ELF-1 (cell line): ENCODE measurements around the gene SMIM43.
"Not testable (repeated sequence)": the region's sequence is repeated elsewhere in the genome, so short reads cannot be mapped to it uniquely, and the experiment has no call there.

Experiments used
- DNase-seq: peaks from one replicate; pipeline ENCODE4 v3.0.0-alpha.2; 2016; ENCODE audit warnings: low read depth, low spot score

The SMIM43 gene

DNA sequence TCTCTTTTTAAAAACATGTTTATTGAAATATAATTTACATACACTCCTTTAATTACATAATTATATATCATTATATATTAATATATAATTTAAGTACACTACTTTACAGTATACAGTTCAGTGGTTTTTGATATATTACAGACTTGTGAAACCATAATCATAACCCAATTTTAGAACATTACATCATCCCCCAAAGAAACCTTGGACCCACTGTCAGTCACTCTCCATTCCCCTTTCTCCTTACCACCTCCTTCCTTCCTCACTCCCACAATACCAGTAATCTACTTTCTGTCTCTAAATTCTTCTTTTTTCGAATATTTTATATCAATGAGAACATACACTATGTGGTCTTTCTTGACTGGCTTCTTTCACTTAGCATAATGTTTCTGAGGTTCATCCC lies 18.2 kb upstream of the SMIM43 start:
- no peak for DNase-seq

DNA sequence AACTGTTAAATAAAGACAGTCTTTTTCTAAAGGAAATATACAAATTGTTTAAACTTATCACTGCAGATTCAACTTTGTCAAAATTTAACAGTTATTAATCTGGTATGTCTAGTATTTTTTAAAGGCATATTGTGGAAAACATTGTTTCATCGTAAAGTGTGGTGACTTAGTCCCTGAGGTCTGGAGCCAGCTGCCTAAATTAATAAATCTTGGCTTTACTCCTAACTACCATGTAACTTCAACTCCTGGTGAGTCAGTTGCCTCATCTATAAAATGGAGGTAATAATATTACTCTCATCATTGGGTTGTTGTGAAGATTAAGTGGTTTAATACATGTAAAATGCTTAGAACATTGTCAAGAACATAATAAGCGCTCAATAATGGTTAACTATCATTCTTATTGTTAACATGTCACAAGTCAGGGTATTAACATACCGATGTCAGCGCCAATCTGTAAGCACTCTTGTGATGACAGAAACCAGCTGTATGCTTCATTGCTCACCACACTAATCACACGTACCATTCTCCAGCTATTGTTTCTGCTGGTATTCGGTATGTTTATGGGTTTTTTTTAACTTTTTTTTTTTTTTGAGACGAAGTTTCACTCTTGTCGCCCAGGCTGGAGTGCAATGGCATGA lies 14.1 kb upstream of the SMIM43 start:
- no peak for DNase-seq

DNA sequence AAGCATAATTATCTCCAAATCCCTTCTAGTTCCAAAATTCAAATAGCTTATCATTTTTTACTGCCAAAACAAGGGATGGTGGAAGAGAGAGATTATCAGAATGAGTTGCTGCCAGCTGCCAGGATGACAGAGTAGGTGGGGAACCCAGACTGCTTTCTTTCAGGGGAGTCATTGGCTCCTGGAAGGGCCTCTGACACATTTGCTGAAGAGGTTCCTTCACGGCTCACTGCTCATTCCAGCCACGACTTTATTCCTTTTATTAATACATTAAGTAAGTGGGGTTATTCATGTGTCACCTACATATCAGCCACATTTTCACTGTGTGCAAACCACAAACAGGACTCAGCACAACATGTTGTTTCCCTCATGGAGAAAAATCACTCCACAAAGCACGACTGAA lies 12.7 kb upstream of the SMIM43 start:
- no peak for DNase-seq

DNA sequence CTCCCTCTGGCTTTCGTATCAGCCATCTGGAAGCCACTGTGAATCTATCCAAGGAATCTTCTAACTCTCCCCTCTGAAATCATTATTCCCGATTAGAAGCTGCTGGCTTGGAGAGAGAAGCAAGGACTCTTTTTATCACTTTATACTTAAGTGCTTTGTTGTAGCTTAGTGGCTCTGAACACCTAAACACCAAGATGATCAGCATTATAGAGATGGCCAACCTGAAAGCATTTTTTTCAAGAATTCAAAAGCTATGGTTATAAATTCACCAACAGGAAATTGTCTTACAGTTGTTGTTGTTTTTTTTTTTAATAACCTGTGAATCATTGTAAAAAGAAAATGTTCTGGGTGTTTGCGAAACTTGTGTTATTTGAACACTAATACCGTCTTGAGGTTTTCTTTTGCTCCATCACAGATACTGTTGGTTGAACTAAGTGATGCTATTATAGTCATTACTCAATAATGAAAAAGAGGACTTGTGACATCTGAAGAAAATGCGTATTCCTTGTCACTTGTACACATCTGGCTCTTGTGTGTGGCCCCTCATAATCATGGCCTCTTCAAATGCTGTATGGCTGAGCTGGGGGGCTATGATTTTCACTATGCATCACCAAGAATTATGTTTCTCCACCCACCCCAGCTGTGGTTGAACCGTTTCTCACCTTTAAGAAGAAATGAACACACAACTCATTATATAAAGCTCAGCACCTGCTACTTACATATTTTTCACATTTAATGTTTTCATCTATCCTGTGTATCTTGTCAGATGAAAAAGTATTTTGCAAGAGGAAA lies 11.8 kb upstream of the SMIM43 start:
- DNase-seq, result no peak

DNA sequence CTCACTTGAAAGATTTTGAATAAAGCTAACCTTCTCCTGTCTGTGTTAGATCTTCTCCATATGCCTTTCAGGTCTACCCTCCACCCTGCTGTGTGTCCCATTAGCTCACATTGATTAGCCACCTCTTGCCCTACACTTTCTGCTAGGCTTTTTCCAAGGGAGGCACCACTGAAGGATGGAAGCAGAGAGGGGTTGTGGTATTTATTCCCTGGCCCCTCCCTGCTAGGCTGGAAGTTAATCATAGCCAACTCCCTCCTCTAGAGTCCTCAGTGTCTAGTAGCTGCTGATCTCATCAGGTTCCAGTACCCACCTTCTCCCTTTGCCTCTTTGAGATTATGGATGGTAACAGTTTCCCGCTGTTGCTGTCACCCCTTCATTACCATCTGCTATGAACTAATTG lies 8.9 kb upstream of the SMIM43 start:
- DNase-seq, result no peak

DNA sequence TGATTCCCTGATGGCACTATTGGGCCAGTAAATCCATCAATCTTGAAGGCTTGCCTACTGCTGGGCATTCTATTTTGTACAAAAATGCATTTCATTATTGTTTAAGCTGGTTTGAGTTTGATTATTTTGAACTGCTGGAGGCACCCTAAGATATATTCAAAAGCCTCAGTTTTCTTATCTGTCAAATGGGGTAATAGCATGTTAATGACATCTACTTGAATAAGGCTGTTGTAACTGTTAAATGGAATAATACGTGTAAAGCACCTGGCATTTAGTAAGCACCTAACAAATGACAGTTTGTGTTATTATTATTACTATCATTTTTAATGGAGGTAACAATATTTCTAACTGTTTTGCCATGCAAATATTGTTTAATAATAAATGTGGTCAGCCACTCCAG lies 6.9 kb upstream of the SMIM43 start:
- no peak for DNase-seq

DNA sequence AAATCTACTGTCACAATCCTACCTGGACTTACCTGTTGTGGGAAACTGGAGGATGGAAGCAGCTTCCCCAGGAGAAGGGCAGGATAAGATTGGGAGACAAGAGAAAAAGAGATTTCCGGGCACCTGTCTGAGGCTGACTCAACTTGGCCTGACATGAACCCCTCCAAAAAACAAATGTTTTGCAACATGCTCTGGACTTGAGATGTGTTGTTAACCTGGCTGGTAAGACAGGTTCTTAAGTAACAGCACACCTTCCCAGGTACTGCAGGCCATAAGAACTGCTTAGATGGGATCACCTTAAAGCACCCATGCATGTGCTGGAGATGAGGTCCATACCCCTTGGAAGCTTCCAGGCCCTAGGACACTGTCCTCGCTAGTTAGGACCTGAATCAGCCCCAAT lies 4.4 kb upstream of the SMIM43 start:
- no peak for DNase-seq

DNA sequence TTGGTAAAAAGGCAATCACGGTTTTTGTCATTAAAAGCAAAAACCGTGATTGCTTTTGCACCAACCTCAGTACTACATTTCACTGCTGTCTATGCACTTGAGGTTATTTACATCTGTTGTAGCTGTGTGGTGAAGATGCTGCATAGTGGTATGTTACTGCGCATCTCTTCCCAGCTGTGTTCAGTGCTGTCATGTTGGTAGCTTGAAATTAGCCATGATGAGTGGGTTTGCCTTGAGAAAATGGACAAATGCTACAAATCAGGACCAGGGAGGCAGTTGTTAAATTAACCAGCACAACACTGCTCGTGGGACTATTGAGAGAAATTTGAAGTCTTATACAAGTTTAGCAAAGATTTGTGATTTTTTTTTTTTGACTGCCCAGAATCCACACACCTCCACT lies 2.2 kb upstream of the SMIM43 start:
- DNase-seq, result no peak

DNA sequence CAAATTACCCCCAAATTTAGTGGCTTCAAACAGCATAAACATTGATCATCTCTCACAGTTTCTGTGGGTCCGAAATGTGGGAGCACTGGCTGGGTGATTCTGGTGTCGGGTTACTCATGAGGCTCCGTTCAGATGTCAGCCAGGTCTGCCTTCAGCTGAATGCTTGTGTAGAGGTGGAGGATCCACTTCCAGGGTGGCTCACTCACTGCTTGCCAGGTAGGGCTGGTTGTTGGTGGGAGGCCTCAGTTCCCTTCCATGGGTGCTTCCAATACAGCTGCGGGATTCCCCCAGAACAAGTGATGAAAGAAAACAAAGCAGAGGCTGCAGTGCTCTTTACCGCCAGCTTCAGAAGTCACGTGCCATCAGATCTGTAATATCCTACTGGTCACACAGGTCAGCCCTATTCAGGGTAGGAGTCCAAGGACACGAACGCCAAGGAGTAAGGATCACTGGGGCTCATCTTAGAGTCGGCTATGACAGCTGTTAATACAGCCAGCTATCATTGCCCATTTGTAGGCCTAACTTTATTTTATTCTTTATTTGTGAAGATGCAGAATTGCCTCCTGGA lies 1.1 kb upstream of the SMIM43 start:
- no peak for DNase-seq

DNA sequence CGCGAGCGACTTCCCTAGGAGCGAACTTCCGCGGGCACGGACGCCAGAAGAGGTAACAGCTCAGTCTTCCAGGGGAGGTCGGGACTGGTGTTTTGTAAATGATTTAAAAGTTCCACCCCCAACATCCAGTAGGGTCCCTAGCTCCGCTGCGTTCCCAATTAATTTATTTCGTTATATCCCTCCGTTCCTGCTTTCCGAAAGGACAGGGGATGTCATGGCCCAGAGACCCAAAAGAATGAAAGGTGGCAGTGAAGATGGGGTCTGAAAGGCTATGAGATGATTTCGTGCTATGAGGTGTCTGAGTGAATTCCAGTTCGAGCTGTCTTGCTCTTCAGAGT lies 373 bp upstream of the SMIM43 start:
- no peak for DNase-seq

DNA sequence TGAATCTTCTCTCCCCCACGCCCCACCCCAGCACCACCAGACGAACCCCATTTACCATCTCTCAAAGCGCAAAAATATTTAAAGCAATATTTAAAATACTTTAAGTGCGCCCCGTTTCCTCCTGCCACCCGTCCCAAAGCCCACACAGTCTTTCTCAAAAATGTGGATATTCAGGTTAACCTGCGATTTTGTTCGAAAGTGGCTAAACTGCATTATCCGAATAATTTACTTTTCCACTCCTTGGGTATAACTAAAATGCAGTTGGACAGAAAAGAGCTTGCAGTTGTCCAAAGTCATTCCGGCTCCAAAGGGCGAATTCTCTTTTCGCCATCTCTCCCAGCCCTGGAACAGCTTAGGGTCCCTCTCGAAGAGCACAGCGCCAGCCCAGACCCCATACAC lies 662 bp downstream of the SMIM43 start:
- no peak for DNase-seq

DNA sequence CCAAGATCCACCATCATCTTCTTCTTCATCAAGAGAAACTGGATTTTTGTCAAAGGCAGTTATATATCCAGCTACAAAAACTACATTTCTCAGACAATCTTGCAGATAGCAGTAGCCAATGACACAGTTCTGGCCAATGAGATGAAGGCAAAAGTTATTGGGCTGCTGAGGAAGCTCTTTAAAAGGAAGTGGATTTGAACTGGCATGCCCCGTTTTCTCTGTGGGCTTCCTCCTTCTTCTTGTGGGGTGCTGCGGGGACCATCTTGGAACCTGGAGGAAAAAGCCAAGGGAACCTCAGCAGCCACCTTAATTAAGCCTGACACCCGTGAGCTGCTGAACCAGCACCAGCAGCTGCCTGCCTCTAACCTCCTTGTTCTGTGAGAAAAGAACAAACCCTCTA lies 4.8 kb downstream of the SMIM43 start:
- no peak for DNase-seq

DNA sequence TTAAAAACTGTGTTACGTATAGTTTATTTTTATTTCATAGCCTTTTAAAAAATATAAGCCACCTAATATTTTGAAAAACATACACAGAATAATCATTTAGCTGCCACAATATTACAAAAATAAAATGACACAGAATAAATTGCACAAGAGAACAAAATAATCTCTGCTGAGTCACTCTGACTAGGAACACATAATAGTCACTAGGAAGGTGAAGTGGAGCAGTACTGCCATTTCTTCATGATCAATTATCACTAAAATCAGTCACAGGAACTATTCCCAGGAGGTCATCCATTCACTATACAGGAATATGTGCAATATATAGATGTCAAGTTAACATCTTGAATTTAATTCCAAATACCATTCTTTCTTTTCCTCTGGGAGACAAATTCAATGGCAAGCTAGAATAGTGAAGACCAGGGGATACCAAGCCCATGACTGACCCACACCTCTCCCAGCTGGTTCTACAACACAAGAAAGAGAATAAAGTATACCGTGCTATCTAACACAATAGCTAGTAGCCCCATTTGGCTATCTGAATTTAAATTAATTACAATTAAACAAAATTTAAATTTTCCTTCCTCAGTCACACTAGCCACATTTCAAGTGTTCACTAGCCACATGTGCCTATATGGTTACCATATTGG lies 5.9 kb downstream of the SMIM43 start:
- no peak for DNase-seq

DNA sequence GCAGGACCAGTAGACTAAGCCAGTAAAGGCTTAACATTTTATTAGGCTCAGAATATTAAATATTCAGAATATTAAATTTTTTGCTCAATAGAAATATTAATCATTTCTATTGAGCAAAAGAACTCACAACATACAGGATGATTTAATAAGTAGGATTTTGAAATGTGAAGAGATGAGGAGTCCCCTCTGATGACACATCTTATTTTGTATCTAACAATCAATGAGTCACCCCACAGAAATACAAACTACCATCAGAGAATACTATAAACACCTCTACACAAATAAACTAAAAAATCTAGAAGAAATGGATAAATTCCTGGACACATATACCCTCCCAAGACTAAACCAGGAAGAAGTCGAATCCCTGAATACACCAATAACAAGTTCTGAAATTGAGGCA lies 12.8 kb downstream of the SMIM43 start:
- not testable (repeated sequence) for DNase-seq

DNA sequence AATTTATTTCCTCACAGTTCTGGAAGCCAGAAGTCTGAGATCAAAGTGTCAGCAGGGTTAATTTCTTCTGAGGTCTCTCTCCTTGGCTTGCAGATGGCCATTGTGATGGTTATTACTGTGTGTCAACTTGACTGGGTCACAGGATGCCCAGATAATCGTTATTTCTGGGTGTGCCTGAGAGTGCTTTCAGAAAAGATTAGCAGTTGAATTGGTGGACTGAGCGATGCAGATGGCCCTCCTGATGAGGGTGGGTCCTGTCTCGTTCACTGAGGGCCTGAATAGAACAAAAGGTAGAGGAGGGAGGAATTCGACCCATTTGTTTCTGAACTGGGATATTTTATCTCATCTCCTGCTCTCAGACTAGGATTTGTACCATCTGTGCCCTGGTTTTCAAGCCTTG lies 15.7 kb downstream of the SMIM43 start:
- DNase-seq, result peak; percentile 80

DNA sequence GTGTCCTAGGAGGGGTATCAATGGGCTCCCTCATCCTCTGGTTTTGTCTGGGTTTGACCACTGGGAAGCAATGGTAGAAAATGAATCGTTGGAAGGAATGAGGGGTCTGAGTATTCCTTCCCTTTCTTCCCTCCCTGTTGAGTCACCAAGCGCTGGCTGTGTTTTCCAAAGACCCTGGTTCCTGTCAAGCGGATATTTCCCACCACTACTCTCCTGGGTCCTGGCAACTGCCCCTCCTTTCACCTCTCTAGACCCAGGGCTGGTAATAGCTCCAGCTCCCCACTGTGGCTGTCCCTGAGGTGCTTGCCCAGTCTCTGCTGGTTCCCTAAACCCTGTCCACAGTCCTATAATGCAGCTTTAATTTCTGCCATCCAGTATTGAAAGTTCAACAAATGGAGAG lies 22.2 kb downstream of the SMIM43 start:
- DNase-seq, result peak; percentile 58

DNA sequence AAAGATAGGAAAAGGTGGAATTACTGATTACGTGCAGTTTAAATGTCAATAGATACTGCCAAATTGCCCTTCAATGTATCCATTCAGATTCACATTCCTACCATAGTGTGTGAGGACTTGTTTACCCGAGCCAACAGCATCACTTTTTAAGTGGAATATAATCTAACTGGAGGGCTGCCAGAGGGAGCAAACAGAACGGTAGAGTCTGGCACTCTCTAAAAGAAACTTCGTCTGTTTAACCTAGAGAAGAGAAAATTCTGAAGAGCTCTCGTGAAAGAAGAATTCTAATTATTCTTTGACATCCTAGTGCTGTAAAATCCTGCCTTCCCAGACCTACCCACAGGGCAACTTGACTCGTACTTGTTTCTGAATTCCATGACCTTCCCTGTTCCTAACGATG lies 23.2 kb downstream of the SMIM43 start:
- DNase-seq, result no peak

DNA sequence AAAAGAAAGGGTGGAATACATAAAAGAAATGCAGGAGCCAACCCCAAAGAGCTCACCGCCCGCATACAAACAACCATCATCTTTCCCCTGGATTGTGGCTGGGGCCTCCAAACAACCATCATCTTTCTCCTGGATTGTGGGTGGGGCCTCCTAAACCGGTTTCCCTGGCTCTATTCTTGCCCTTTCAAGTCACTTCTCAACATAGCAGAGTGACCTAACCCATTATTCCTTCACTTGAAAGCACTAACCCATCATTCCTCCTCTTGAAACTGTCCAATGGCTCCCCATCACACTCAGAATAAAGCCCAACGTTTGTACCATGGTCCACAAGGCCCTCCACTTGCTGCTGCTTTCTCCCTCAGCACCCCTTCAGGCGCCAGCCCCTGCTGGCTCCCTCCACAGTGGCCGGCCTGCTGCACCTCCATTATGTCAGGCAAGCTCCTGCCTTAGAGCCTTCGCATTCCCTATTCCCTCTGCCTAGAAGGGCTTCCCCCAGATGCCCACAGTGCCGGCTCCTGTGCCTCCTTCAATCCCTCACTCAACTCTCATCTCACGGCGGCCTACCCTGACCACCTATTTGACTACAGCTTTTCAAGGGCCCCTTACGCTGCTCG lies 24.1 kb downstream of the SMIM43 start:
- peak; percentile 63 for DNase-seq

DNA sequence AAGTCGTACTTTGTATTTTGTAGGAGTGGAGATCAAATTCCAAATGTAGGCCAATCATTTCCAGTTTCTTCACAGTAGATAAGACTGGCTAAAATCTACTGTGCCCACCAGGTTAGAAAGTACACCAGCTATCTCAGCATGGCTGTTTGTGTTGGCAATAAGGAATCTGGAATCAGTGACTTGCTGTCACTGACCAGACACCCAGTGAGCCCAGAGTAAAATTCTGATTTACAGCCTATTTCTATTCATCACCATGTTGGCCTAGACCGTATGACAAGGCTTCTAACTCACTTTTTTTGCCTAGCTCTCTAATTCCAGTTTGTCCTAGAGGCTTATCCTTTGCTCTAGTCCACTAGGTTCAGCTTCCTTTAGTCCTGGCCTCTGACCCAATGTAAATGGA lies 25.4 kb downstream of the SMIM43 start:
- no peak for DNase-seq

DNA sequence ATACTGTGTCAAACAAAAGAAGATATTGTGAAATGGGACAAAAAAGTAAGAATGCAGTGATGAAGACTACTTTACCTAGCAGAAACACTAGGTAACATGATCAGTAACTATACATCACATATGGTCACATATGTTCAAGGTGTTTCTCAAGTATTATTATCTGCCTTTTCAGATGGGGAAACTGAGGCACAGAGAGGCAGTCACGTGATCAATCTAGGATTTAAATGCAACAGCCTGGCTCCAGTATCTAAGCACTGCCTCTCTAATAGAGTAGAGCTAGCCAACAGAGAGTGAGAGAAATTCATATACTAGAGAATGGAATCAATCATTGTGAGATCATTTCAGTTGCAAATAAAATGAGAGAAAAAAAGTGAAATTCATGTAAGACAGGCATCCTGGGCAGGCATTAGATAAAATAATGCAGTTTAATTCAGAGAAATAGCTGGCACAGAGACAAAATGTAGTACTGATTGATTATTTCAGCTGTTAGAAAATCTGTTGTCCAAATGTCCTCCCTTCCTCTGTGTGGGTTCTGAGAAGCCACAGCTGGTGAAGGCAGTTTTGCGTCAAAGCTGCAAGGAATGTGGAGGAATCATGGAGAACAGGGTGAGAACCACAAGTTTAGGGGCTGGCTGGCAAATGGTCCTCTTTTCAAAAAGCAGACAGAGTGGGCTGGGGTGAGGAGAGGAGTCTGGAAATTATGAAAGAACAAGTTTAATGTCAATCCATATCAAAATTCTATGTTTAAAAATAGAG lies 26.0 kb downstream of the SMIM43 start:
- no peak for DNase-seq

DNA sequence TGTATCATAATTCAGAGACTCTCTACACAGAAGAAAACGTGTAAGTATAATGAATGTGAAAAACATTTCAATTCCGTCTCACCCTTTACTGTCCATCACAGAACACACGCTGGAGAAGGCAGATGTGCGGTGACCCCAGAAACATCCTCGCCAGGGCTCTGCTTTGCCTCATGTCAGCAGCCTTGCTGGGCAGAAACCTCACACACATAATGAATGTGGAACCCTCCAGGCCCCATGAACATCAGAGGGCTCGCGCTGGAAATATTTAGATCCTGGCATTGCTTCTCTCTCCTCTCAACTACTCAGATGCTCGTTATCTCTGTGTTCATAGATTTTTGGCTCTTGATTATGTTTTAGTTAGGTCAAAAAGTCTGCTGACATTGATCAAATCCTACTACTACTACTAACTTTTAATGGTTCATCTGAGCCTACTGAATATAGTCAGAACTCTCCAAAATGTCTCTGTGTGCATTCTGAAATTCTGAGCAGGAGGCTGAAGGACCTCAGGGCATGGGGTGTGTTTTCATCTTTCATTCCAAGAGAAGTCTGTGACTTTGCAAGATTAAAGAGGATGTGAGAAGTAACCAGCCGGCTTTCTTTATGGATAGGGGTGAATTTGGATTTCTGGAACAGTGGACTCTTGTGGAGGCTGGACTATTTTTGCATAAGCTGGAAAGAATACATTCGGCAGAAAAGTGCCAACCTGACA lies 27.0 kb downstream of the SMIM43 start:
- DNase-seq, result no peak
